ENCODE results near the gene FILIP1. TPM values are rescaled to one million over a fixed set of nuclear protein-coding genes. Genes with fewer than 3 reads are reported as not detected.

Gene FILIP1
- total RNA-seq, 2 donors from 2014 or later: not detected

Other genes with a start within 250 kb of the FILIP1 start
- 100 to 1,000 TPM; 108 to 521 TPM for gene COX7A2, start 250.0 kb downstream of the FILIP1 start, total RNA-seq
- 10 to 100 TPM; 60.6 to 81.4 TPM for gene TMEM30A, start 209.0 kb downstream of the FILIP1 start, total RNA-seq
- gene SENP6, start 108.1 kb upstream of the FILIP1 start, total RNA-seq: 10 to 100 TPM; 64.8 to 99.7 TPM

Measured in natural killer cell treated with Interleukin-12 subunit alpha and Interleukin-12 subunit beta and Interleukin-15 and Interleukin-18, amount 100 ng/mL, for 72 hours (primary cell).